HL-60 (cell line): ENCODE results near the gene PRDM2.

ENCODE experiments used
- POLR2AphosphoS5 ChIP-seq: IDR thresholded peaks from 2 replicates; pipeline ENCODE4 v1.6.1; 2012; ENCODE audit warnings: low read depth
- TF ChIP-seq, protein P1 (sequence below): IDR thresholded peaks from one replicate; pipeline ENCODE4 v1.5.1; 2011; ENCODE audit warnings: low read length, control low read depth, inconsistent platforms; ENCODE audit not compliant: insufficient read depth

DNA sequence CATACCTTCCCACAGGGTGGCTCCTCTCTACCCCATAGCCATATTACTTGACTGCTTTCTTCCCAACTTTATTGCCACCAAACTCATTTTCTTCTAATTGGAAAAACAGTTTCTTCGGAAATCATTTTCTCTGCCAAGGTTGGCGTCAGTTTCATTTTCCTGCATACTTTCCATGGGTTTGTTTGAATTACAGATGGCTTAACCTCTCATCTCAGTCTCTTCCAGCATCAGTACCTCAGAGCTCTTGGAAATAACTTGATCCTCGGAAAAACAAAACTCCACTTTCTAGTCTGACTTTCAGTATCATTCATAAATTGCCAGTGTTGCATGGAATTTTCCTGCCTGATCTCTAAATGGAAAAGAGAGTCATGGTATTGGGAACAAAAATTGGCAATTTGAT lies 20.3 kb upstream of the PRDM2 start:
- TF ChIP-seq, protein P1, sequence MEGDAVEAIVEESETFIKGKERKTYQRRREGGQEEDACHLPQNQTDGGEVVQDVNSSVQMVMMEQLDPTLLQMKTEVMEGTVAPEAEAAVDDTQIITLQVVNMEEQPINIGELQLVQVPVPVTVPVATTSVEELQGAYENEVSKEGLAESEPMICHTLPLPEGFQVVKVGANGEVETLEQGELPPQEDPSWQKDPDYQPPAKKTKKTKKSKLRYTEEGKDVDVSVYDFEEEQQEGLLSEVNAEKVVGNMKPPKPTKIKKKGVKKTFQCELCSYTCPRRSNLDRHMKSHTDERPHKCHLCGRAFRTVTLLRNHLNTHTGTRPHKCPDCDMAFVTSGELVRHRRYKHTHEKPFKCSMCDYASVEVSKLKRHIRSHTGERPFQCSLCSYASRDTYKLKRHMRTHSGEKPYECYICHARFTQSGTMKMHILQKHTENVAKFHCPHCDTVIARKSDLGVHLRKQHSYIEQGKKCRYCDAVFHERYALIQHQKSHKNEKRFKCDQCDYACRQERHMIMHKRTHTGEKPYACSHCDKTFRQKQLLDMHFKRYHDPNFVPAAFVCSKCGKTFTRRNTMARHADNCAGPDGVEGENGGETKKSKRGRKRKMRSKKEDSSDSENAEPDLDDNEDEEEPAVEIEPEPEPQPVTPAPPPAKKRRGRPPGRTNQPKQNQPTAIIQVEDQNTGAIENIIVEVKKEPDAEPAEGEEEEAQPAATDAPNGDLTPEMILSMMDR: no peak
- TF ChIP-seq POLR2AphosphoS5: no peak
